Adrenal gland (tissue), 5 donors: ENCODE measurements around the gene CEP70.

Source experiments
- CTCF ChIP-seq, 6 experiments: fragments of 450-650 bp in 4 of 6; fragments of 200-600 bp in 2 of 6; sonication (generic) in 1 of 6; IDR thresholded peaks; 1 replicate in 5 of 6; 2 replicates in 1 of 6; pipeline versions ENCODE4 v1.5.1 to v1.8.0; 2016 to 2021; ENCODE audit warnings: antibody characterized with exemption in 6 of 6, mild to moderate bottlenecking in 2 of 6, moderate library complexity in 1 of 6
- POLR2A ChIP-seq, 2 donors: fragments of 450-650 bp; IDR thresholded peaks; one replicate each; pipeline ENCODE4 v1.6.1; 2017; ENCODE audit warnings: antibody characterized with exemption in 2 of 2, mild to moderate bottlenecking in 2 of 2, moderate library complexity in 1 of 2
- donor health status: DM: no; HTN: no; CAD: no.

GRCh38 chr3:138467931-138468330 is 126.1 kb downstream of the CEP70 start:
- TF ChIP-seq POLR2A (IDR thresholded peaks at IDR 0.05) = no peak
- no peak for TF ChIP-seq CTCF (IDR thresholded peaks at IDR 0.05)
